ENCODE measurements around the gene PTPRD.

PTPRD gene

DNA sequence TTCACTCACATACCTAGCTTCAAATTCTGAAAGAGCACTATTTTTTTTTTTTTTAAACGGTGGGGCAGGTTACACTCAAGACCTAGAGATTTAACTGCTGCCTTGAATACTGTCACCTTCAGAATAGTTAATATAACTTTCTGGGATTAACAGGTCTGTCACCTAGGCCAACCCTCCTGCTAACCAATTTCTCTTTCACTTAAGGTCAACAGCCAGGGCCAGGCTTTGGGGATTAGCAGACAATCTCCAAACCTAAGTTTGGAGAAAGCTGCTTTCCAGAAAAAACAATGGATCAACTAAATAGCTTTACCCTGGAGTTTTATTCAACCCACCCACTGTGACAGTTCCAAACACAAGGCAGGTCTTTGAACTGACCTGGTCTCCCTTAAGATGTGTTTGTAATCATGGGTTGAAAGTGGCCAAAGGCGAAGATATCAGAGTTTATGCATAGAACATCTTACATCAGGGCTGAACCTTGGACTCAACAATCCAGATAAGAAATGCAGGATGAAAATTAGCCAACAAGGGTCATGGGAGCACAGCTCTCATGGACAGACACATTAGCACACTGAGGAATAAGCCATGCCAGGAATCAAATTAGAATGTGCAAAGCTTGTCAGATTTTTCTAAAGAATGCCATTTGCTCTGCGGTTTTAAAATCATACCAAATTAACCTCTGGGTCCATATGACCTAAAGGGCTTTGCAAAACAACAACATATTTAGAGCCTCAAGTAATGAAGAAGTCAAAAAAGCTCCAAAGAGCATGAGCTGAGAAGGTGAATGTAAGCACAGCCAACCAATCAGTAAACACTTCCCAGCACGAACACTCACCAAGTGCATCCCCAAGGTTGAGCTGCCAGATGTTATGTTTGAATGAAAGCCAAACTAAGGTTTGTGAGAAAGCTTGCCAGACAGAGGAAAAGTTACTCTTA, 2274.7 kb downstream of the PTPRD start:
- peak; percentile 68 for DNase-seq

DNA sequence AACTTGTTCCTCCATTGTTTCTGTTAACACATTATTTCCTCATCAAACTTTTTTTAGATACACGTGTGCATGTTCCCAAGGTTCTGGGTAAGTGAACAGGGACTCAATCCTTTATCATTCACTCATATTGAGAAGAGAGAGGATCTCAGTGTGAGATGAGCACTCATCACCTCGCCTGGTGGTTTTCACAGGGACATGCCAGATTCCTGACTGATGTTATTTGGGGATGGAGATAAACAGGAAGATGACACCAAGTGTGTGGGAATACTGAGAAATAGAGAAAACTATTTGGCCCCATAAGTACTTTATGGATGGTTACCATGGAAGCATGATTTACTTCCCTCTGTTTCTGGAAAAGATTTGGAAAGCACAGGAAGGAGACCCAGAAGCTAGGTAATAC, 2279.9 kb downstream of the PTPRD start:
- no peak for DNase-seq

DNA sequence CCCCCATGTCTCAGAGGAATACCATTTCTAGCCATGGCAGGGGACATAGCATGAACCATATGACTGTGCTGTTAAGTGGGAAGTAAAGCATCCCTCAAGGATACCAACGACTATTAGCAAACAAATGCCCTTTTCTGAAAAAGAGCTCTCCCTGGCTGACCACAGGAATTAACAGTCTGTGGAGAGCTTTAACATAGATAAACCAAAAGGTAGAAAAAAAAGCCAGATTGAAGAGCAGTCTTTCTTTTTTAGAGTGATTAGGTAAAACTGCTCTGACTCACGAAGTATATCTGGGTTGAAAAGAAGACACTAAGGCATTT, 2280.5 kb downstream of the PTPRD start:
- DNase-seq, result no peak

DNA sequence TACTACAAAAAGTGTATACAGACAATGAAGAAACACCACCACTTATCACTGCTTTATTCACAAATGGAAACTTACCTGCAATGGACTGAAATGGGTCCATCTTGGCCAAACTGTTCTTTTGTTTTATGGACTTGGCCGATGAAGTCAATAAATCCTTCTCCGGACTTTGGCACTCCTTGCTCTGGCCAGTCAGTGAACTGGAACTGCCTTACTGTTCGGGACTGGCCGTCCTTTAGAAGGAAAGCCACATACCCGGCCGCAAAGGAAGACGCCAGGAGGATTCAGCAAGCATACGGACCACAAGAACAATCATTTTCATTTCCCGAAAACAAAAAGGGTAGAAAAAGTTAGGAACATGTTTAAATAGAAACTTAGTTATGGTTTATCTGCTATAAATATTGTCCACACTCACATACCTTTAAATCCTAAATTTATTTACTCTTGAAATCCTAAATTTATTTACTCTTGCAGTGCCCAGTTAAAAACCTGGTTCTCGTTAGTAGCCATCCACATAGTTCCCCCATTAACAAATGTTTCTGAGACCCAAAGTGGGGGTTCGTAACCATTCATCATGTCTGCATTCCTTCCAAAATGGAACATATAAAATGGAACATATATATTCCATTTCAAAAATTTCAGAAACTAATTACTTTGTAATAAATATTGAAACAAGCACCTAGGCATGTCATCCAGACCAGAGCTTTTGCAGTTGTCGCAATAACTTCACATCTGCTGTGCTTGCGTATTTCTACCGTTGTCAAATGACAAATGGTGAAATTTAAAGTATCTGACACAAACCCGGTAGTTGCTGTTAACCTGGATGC, 2281.1 kb downstream of the PTPRD start:
- no peak for DNase-seq

DNA sequence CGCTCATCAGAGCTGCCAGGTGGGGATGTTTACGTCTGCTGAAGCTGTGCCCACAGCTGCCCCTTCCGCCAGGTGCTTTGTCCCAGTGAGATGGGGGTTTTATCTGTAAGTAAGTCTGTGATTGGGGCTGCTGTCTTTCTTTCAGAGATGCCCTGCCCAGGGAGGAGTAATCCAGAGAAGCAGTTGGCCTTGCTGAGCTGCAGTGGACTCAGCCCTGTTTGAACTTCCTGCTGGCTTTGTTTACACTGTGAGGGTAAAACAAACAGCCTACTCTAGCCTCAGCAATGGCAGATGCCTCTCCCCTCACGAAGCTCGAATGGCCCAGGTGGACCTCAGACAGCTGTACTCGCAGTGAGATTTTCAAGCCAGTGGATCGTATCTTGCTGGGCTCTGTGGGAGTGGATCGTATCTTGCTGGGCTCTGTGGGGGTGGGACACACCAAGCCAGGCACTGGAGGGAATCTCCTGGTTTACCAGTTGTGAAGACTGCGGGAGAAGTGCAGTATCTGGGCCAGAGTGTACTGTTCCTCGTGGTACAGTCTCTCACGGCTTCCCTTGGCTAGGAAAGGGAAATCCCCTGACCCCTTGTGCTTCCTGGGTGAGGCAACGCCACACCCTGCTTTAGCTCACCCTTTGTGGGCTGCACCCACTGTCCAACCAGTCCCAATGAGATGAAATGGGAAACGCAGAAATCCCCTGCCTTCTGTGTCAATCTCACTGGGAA, 2283.1 kb downstream of the PTPRD start:
- DNase-seq, result no peak

DNA sequence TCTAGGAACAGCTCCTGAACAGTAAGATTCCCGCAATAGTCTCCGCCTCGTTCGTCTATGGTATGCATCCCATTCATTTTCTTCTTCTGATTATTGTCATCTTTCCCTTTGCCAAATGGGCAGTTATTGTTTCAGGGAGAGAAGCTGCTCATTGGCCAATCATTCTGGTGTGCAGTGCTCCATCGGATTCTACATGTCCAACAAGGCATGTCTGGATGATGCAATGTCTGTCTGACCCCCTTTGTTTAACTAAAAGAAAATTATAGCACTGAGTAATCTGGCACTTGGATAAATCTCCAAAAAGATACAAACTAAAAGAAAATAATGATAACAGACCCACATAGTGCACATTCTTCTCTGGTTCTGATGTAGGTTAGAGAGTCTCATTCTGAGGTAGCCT, 2297.6 kb downstream of the PTPRD start:
- no peak for DNase-seq

DNA sequence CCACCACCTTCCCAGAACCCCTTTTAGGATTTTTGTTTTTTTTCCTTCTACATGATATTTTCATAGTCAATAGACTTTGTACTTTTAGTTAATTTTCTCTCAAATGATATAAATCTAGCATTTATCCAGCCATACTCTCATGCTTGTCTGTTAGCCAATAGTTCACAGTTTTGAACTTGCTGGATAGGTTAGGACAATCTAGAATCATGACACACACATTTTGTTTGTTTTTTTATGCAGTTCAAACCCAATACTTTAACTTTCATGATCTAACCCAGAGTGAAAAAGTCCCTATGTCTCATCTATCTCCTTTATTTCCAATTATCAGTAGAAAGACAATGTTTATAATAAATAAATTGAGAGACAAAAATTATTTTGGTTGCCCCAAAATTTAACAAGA, 2303.5 kb downstream of the PTPRD start:
- DNase-seq, result no peak

DNA sequence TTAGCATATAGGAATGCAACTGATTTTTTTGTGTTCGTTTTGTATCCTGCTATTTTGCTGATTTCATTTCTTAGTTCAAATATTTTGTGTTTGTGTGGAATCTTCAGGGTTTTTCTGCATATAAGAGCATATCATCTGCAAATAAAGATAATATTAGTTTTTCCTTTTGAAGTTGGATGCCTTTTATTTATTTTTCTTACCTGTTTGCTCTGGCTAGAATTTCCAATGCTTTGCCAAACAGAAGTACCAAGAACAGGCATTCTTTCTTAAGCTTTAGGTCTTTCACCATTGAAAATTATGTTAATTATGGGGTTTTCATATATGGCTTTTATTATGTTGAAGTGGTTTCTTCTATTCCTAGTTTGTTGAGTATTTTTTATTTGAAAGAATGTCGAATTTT, 2308.1 kb downstream of the PTPRD start:
- no peak for DNase-seq

DNA sequence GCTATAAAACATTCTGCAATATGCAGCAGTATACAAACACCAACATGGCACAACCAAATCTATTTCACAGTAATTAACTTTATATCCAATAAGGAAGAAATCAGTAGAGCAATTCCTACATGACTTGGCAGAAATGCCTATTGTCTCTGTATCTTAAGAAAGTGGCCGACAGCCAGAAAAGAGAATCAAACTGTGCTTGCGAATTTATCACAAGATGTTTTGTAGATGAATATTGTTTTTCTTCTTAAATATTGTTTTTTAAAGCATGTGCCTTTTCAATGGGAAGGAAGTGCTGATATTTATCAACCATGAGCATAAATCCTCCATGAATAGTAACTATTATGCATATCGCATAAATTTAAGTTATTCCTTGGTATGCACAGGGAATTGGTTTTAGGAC, 2311.5 kb downstream of the PTPRD start:
- no peak for DNase-seq

DNA sequence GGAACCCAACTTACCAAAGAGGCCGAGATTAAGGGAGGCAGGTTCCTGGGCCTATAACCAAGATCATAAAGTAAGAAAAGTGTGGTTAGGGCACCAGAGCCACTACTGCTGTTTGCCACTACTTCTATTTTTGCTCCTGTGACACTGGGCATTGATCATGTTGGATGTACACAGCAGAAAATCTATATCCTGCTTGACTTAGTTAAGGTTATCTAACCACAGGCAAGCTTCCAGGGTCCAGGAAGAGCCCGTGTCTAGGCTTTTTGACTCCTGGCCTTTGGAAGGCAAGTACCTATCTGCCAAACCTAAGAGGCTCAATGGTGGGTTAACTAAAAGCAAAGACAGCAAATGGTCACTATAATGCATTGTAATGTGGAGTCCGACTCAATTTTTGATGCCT, 2315.8 kb downstream of the PTPRD start:
- DNase-seq, result no peak

DNA sequence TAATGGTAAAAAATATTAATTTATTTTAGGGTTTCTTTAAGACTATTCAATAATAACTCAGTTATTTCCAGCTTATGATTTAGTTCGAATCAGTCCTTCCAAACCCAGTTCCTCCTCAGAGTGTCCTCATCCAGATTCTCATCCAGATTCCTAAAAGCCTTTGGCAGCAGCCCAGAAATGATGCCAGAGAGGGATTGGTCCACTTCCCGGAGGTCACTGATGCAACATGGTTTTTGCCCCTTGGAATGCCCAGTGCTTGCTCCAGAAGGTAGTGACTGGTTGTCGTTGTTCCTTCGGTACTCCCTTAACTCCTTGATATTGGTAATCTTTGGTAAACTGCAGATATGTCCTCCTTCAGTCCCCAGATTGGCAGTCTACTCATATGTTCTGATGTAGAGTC, 2320.1 kb downstream of the PTPRD start:
- no peak for DNase-seq

DNA sequence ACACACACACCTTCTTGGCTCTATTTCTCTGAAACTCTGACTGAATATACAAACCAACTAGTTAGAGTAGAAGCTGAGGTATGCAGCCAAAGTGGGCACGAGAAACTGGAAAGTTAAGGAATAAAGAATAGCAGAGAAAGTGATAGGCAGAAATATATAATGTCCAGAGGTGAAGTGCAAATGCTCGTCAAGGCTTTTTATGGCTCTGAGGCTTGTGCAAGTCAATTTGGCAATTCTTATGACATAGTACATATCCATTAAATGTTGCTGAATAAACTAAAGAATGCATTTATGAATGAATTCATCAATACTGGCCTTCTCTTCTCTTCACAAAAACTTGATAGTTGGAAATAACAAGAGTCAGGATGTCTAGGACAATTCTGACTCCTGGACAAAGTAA, 2323.1 kb downstream of the PTPRD start:
- DNase-seq, result no peak

DNA sequence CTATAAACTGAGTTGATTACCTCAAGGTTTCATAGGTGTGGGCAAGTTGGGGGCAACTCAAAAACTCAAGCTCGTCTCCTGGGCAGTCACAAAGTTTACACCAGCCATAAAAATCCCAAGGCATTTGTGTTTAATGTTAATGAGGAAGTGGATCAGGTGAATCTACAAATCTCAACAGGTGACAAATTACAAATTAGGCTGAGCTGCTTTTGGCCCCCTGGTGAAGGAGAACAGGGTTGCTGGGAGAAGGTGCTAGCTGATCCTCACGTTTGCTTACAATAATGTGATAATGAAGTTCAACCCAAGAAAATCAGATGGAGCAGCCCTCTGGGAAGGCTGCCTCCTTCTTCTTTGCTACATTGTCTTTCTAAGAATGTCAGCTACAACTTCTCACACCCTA, 2324.8 kb downstream of the PTPRD start:
- no peak for DNase-seq

DNA sequence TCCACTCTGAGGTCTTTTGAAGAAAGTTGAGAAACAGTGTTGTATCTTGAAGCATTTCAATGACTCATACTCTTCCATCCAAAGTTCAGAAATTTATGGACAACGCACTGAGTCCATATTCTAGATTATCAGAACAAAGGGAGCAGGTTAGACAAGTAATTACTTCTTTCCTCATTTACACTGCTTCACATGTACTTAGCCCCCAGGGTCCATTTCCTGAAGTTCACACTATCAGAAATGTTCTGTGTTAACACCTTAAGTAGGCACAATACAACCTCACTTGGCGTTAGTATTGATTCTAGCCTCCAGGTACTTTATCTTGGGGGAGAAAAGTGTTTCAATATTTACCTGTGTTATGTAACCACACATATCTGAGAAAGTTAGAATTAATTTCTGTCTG, 2325.3 kb downstream of the PTPRD start:
- DNase-seq, result no peak

DNA sequence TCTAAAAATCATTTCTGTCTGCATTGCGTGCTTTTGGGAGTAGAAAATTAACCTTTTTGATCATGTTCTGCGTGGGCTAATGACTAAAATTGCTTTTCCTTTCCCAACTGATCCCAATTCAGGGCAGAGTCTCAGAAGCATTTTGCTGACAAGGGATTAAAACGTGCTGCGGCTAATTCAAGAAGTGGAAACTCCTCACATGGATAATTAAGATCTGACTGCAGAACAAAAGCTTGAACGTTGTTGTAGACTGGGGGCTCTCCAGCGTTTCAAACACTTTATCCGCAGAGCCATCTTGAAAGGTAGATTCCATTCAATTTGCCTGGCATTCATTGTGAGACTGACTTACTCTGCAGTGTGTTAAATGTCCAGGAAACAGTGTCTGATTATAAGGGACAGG, 2327.9 kb downstream of the PTPRD start:
- no peak for DNase-seq

DNA sequence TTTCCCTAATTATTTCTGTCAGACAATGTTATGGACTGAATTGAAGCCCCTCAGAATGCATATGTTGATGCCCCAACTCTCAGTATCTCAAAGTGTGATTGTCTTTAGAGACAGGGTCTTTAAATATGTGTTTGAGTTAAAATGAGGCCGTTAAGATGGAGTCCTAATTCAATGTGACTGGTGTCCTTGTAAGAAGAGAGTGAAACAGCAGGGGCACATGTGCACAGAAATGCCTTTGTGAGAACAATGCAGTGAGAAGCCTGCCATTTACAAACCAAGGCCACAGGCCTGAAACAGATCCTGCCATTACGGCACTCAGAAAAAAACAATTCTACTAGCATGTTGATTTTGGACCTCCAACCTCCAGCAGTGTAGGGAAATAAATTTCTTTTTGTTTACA, 2330.3 kb downstream of the PTPRD start:
- no peak for DNase-seq

DNA sequence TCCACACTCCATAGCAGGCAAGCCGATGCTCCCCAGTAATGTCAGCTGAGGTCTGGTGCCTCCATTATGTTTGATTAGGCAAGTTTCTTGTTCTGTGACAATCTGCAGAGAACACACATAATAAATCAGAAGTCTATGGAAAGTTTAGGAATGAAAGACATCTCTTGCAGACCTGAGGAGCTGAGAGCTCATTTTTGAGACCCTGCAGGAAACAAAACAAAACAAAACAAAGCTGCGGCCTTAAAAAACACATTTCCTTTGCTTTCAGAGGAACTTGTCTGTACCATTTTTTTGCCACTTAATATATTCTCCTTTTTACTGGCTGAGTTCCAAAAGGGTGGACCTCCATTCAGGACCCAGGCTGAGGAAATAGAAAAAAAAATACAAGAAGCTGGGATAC, 2332.0 kb downstream of the PTPRD start:
- DNase-seq, result no peak

DNA sequence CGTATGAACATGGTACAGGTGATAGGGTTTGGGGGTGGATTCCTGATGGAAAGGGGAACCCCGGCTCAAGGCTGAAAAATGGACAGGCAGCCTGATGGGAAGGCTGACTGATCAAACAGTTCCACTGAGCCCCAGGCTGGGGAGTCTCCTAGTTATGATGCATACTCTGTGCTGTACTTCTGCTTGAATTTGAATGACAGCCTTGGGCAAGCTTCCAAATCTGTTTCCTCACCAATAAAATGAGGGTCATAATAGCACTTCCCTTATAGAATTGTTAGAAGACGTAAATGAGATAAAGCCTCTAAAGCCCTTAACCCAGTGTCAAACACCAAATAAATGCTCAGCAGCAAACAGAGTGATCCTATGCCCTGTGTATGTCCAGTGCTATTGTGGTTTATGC, 2334.8 kb downstream of the PTPRD start:
- no peak for DNase-seq

DNA sequence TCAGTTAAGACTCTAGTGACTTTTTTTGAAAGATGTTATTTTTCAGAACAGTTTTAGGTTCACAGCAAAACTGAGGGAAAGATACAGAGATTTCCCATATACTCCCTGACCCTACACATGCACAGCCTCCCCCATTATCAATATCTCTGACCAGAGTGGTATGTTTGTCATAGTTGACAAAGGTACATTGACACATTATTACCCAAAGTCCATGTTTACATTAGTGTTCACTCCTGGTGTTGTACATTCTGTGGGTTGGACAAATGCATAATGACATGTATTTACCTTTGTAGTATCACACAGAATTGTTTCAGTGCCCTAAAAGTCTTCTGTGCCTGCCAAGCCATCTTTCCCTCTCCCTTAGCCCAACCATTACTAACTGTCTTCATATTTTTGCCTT, 2342.6 kb downstream of the PTPRD start:
- no peak for DNase-seq

DNA sequence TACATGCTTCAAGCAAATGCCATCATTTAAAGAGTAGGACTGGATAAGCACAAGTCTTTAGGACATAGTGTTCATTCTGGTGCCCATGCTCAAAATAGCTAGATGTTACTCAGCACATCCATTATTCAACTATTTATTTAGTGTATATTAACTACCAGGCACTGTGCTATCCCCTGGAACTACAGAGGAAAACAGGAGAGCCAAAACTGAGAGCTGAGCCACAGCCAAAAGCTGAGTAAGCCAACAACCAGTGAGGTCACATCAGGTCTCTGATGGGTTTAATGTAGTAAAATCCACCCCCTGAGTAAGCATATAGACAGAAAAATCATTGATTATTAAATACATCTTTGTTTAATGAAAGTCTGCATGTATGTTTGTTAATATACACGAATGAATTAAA, 2343.9 kb downstream of the PTPRD start:
- DNase-seq, result no peak

DNA sequence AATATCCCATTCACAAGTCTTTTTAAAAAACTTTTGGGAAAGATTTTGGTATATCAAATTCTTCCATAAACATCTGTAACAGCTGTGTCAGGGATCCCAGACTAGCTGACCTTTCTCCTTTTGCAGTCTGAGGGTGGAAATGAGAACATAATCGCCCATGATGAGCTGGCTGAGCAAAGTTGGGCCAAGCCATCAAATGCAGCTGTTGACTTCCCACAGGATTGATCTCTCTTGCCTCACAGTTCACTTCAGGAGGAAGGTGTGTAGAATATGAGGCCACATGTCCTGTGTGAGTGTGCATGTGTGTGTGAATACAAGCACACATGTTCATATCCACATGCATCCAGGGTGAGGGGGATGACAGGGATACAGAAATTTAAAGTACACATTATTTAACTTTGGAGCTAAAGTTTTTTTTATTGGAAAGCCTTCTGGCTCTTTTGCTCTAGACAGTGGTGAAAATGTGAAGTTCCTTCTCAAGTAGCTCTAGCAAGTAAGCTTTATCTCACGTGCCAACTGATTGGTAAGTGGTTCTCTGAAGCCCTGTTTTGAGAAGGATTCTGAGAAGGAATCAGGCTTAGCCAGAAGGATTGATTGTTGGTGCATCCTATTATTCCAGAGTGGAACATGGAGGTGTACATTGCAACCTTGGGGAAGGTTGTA, 2344.5 kb downstream of the PTPRD start:
- DNase-seq, result no peak

DNA sequence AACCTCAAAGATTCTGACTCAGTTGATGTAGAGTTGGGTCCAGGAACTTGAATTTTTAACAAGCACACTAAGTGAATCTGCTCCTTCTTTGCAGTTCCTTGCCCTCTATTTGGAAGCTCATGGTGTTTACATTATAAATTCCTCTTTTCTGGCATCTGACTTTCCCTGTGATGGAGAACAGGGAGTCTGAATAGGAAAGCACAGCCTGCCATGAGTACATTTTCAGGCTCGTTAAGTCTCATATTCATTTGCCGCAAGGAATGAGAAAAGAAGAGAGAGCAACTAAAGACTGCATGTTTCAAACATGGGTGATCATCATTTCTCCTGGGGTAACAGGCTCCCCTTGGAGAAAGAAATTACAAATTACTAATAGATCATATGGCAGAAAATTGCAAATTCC, 2345.2 kb downstream of the PTPRD start:
- no peak for DNase-seq

DNA sequence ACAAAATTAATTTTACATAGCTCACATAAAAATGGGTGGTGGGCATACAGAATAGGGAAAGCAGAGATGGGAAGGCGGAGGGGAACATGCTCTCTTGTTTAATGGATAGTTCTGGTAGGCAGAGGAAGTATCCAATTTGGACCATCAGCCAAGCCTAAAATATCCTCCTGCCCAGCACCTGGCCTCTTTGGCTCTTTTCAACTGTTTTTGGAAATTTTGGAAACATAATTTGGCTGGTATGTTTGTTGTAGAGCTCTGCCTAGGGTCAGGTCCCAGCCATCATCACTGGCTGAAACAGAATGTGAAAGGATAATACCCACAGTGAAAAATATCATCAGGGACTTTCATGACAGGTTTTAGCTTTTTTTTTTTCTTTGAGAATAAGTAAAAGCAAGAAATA, 2345.9 kb downstream of the PTPRD start:
- no peak for DNase-seq
